Activated T-cell treated with anti-CD3 and anti-CD28 coated beads, Interleukin-2, amount 50 U/mL, for 24 hours (primary cell): ENCODE measurements around the gene CCL14.
"Not testable (repeated sequence)": the region's sequence is repeated elsewhere in the genome, so short reads cannot be mapped to it uniquely, and the experiment has no call there.

Experiments
- DNase-seq: peaks from one replicate; pipeline ENCODE4 v3.0.0-alpha.2; 2020
- H3K27ac Mint-ChIP-seq: 2 replicates; pipeline ENCODE4 v1.8.0; 2020; ENCODE audit warnings: mild to moderate bottlenecking, mixed read lengths
- H3K27me3 Mint-ChIP-seq: 2 replicates; pipeline ENCODE4 v1.8.0; 2020; ENCODE audit warnings: mixed read lengths
- H3K36me3 Mint-ChIP-seq: 2 replicates; pipeline ENCODE4 v1.8.0; 2020; ENCODE audit warnings: low read depth, mixed read lengths
- H3K4me1 Mint-ChIP-seq: 2 replicates; pipeline ENCODE4 v1.8.0; 2020; ENCODE audit warnings: low read depth, mixed read lengths
- H3K4me3 Mint-ChIP-seq: 2 replicates; pipeline ENCODE4 v1.8.0; 2020; ENCODE audit warnings: mild to moderate bottlenecking, moderate library complexity, mixed read lengths
- H3K9me3 Mint-ChIP-seq: 2 replicates; pipeline ENCODE4 v1.8.0; 2020; ENCODE audit warnings: mixed read lengths

Gene CCL14

GRCh38 chr17:35986643-35987042, at the start of gene CCL14:
Gene CCL14, minus strand, starts transcription at chr17:35986729. Its CDS starts 80 bp downstream, at chr17:35986649.
- Mint-ChIP-seq H3K4me1 (no peaks in the 10 kb centered on the region), H3K9me3 (peaks cover 11% of the 10 kb centered on the region), H3K27me3 (no peaks in the 10 kb centered on the region), H3K4me3 (no peak within 1 kb of the TSS), H3K36me3 (no peaks in the 10 kb centered on the region), H3K27ac (no peak within 1 kb of the TSS)
- DNase-seq = no peak

GRCh38 chr17:36036235-36036634, 49.7 kb upstream of the CCL14 start:
- H3K9me3 Mint-ChIP-seq = no peaks in the 10 kb centered on the region
- no peak overlapping the region for H3K4me3 Mint-ChIP-seq
- H3K27me3 Mint-ChIP-seq = peaks cover 24% of the 10 kb centered on the region
- no peak for DNase-seq
- no peak overlapping the region for H3K27ac Mint-ChIP-seq
- no peaks in the 10 kb centered on the region for H3K36me3 Mint-ChIP-seq
- H3K4me1 Mint-ChIP-seq = peaks cover 8% of the 10 kb centered on the region

- DNase-seq = no peak
- H3K9me3 Mint-ChIP-seq = no peaks in the 10 kb centered on the region
- peaks cover 27% of the 10 kb centered on the region for H3K27me3 Mint-ChIP-seq
- H3K36me3 Mint-ChIP-seq = no peaks in the 10 kb centered on the region
- no peak overlapping the region for H3K4me3 Mint-ChIP-seq
- peaks cover 2% of the 10 kb centered on the region for H3K4me1 Mint-ChIP-seq
- no peak overlapping the region for H3K27ac Mint-ChIP-seq
These were observed 47.6 kb upstream of the CCL14 start for GRCh38 chr17:36034127-36034526.

- H3K36me3 Mint-ChIP-seq = no peaks in the 10 kb centered on the region
- H3K4me1 Mint-ChIP-seq = peaks cover 2% of the 10 kb centered on the region
- H3K27ac Mint-ChIP-seq = no peak overlapping the region
- H3K9me3 Mint-ChIP-seq = no peaks in the 10 kb centered on the region
- H3K27me3 Mint-ChIP-seq = peaks cover 33% of the 10 kb centered on the region
- no peak overlapping the region for H3K4me3 Mint-ChIP-seq
- no peak for DNase-seq
These were observed 44.4 kb upstream of the CCL14 start for GRCh38 chr17:36030956-36031355.

- Mint-ChIP-seq H3K9me3 (no peaks in the 10 kb centered on the region), H3K36me3 (no peaks in the 10 kb centered on the region), H3K4me1 (no peaks in the 10 kb centered on the region), H3K27me3 (peaks cover 38% of the 10 kb centered on the region), H3K4me3 (no peak overlapping the region), H3K27ac (no peak overlapping the region)
- no peak for DNase-seq
These were observed 41.2 kb upstream of the CCL14 start for GRCh38 chr17:36027761-36028160.

GRCh38 chr17:36024106-36024869, 37.8 kb upstream of the CCL14 start:
- Mint-ChIP-seq H3K4me1 (no peaks in the 10 kb centered on the region), H3K27me3 (peaks cover 56% of the 10 kb centered on the region), H3K36me3 (no peaks in the 10 kb centered on the region), H3K9me3 (no peaks in the 10 kb centered on the region), H3K27ac (no peak overlapping the region), H3K4me3 (no peak overlapping the region)
- DNase-seq = no peak

- H3K27ac Mint-ChIP-seq = no peak overlapping the region
- no peak for DNase-seq
- no peak overlapping the region for H3K4me3 Mint-ChIP-seq
- no peaks in the 10 kb centered on the region for H3K36me3 Mint-ChIP-seq
- no peaks in the 10 kb centered on the region for H3K4me1 Mint-ChIP-seq
- peaks cover 53% of the 10 kb centered on the region for H3K27me3 Mint-ChIP-seq
- no peaks in the 10 kb centered on the region for H3K9me3 Mint-ChIP-seq
These were observed 32.9 kb upstream of the CCL14 start for GRCh38 chr17:36019423-36019822.

- no peak for DNase-seq
- Mint-ChIP-seq H3K4me3 (no peak within 1 kb of the TSS), H3K4me1 (no peaks in the 10 kb centered on the region), H3K36me3 (no peaks in the 10 kb centered on the region), H3K27ac (no peak within 1 kb of the TSS), H3K9me3 (no peaks in the 10 kb centered on the region), H3K27me3 (peaks cover 53% of the 10 kb centered on the region)
These were observed 31.3 kb upstream of the CCL14 start, which contains the start of gene CCL23 for GRCh38 chr17:36017799-36018198. Gene CCL23, minus strand, starts transcription at chr17:36017972. Its CDS starts 75 bp downstream, at chr17:36017897.

- Mint-ChIP-seq H3K27ac (no peak overlapping the region), H3K36me3 (no peaks in the 10 kb centered on the region), H3K4me3 (no peak overlapping the region), H3K9me3 (no peaks in the 10 kb centered on the region), H3K27me3 (peaks cover 46% of the 10 kb centered on the region), H3K4me1 (no peaks in the 10 kb centered on the region)
- DNase-seq = no peak
These were observed 30.0 kb upstream of the CCL14 start for GRCh38 chr17:36016555-36016954.

GRCh38 chr17:36015895-36016294, 29.4 kb upstream of the CCL14 start:
- H3K36me3 Mint-ChIP-seq = not testable (repeated sequence)

GRCh38 chr17:36014946-36015345, 28.4 kb upstream of the CCL14 start:
- H3K9me3 Mint-ChIP-seq = no peaks in the 10 kb centered on the region
- peaks cover 32% of the 10 kb centered on the region for H3K27me3 Mint-ChIP-seq
- no peak overlapping the region for H3K27ac Mint-ChIP-seq
- no peak for DNase-seq
- H3K4me1 Mint-ChIP-seq = no peaks in the 10 kb centered on the region
- H3K36me3 Mint-ChIP-seq = no peaks in the 10 kb centered on the region
- no peak overlapping the region for H3K4me3 Mint-ChIP-seq

More at GRCh38 chr17:36015895-36016294, 29.4 kb upstream of the CCL14 start:
- H3K9me3 Mint-ChIP-seq, H3K4me1 Mint-ChIP-seq, DNase-seq, H3K4me3 Mint-ChIP-seq, H3K27ac Mint-ChIP-seq: not testable (repeated sequence)
- H3K27me3 Mint-ChIP-seq = peaks cover 42% of the 10 kb centered on the region

GRCh38 chr17:36011201-36011600, 24.7 kb upstream of the CCL14 start:
- H3K27ac Mint-ChIP-seq = no peak overlapping the region
- H3K36me3 Mint-ChIP-seq = no peaks in the 10 kb centered on the region
- peaks cover 5% of the 10 kb centered on the region for H3K9me3 Mint-ChIP-seq
- H3K4me1 Mint-ChIP-seq = no peaks in the 10 kb centered on the region
- no peak overlapping the region for H3K4me3 Mint-ChIP-seq
- no peak for DNase-seq
- H3K27me3 Mint-ChIP-seq = peaks cover 16% of the 10 kb centered on the region

GRCh38 chr17:36008998-36009665, 22.6 kb upstream of the CCL14 start:
- peaks cover 8% of the 10 kb centered on the region for H3K4me1 Mint-ChIP-seq
- H3K36me3 Mint-ChIP-seq = no peaks in the 10 kb centered on the region
- peaks cover 16% of the 10 kb centered on the region for H3K27me3 Mint-ChIP-seq
- no peak overlapping the region for H3K4me3 Mint-ChIP-seq
- H3K9me3 Mint-ChIP-seq = peaks cover 5% of the 10 kb centered on the region
- no peak overlapping the region for H3K27ac Mint-ChIP-seq
- DNase-seq = no peak

- no peak overlapping the region for H3K4me3 Mint-ChIP-seq
- H3K4me1 Mint-ChIP-seq = peaks cover 8% of the 10 kb centered on the region
- no peak for DNase-seq
- H3K27ac Mint-ChIP-seq = no peak overlapping the region
- peaks cover 5% of the 10 kb centered on the region for H3K9me3 Mint-ChIP-seq
- no peaks in the 10 kb centered on the region for H3K27me3 Mint-ChIP-seq
- no peaks in the 10 kb centered on the region for H3K36me3 Mint-ChIP-seq
These were observed 18.1 kb upstream of the CCL14 start for GRCh38 chr17:36004594-36005108.

- Mint-ChIP-seq H3K27ac (no peak overlapping the region), H3K4me3 (no peak overlapping the region), H3K9me3 (no peaks in the 10 kb centered on the region), H3K4me1 (peaks cover 8% of the 10 kb centered on the region), H3K27me3 (no peaks in the 10 kb centered on the region), H3K36me3 (no peaks in the 10 kb centered on the region)
- DNase-seq = no peak
These were observed 16.1 kb upstream of the CCL14 start for GRCh38 chr17:36002631-36003030.
